Uterus (tissue), 4 donors: Measurements from ENCODE around the gene KMT2E. TPM values are rescaled to one million over a fixed set of nuclear protein-coding genes. Genes with fewer than 3 reads are reported as not detected.

Source experiments
- DNase-seq, 2 donors: peaks; one replicate each; pipeline ENCODE4 v3.0.0-alpha.2; 2019 to 2020
- H3K27ac ChIP-seq, 2 donors: fragments of 200-600 bp; sonication (generic); 1 replicate in 1 of 2; 2 replicates in 1 of 2; pipeline ENCODE4 v1.5.1; 2016 to 2018
- H3K27me3 ChIP-seq, 2 donors: fragments of 200-600 bp; sonication (generic); one replicate each; pipeline ENCODE4 v1.5.1; 2018 to 2019; ENCODE audit warnings: control low read depth in 1 of 2
- H3K36me3 ChIP-seq, 2 donors: fragments of 200-600 bp; sonication (generic); one replicate each; pipeline ENCODE4 v1.5.1; 2019; ENCODE audit warnings: control low read depth in 1 of 2
- H3K4me1 ChIP-seq, 2 donors: fragments of 200-600 bp; sonication (generic); one replicate each; pipeline ENCODE4 v1.5.1; 2018 to 2019; ENCODE audit warnings: control low read depth in 1 of 2
- H3K4me3 ChIP-seq, 2 donors: fragments of 200-600 bp; sonication (generic); 1 replicate in 1 of 2; 2 replicates in 1 of 2; pipeline ENCODE4 v1.5.1; 2018 to 2019; ENCODE audit warnings: mild to moderate bottlenecking in 1 of 2
- H3K9me3 ChIP-seq, 2 donors: fragments of 200-600 bp; sonication (generic); one replicate each; pipeline ENCODE4 v1.5.1; 2019; ENCODE audit warnings: control low read depth in 1 of 2
- CTCF ChIP-seq, 4 experiments: fragments of 200-600 bp in 2 of 4; fragments of 450-650 bp in 2 of 4; sonication (generic) in 2 of 4; IDR thresholded peaks; one replicate each; pipeline ENCODE4 v1.5.1; 2016 to 2019; ENCODE audit warnings: antibody characterized with exemption in 4 of 4, mild to moderate bottlenecking in 2 of 4, moderate library complexity in 1 of 4
- POLR2A ChIP-seq, 2 donors: fragments of 450-650 bp; IDR thresholded peaks; one replicate each; pipeline ENCODE4 v1.6.1; 2016; ENCODE audit warnings: antibody characterized with exemption in 2 of 2, mild to moderate bottlenecking in 1 of 2, moderate library complexity in 1 of 2
- intact Hi-C: fragments of 100-400 bp; cut with DNase I; formaldehyde crosslinking; loops from one replicate; pipeline ENCODE4 v1.15.1; 2023; ENCODE audit warnings: low total_unique reads
- total RNA-seq, 4 donors: library from RNA; depleted of rRNA in 3 of 4; stranded (reverse); fragments of >200 nt in 3 of 4; gene quantifications; one replicate each; pipeline versions ENCODE4 v1.1.0 to v1.2.4, GENCODE V29; 2014 to 2023
- donor health status: DM: yes; HTN: yes; CAD: no.

KMT2E gene
- total RNA-seq, 4 donors from 2014 or later = 61.5 to 208 (median 148) TPM

DNA sequence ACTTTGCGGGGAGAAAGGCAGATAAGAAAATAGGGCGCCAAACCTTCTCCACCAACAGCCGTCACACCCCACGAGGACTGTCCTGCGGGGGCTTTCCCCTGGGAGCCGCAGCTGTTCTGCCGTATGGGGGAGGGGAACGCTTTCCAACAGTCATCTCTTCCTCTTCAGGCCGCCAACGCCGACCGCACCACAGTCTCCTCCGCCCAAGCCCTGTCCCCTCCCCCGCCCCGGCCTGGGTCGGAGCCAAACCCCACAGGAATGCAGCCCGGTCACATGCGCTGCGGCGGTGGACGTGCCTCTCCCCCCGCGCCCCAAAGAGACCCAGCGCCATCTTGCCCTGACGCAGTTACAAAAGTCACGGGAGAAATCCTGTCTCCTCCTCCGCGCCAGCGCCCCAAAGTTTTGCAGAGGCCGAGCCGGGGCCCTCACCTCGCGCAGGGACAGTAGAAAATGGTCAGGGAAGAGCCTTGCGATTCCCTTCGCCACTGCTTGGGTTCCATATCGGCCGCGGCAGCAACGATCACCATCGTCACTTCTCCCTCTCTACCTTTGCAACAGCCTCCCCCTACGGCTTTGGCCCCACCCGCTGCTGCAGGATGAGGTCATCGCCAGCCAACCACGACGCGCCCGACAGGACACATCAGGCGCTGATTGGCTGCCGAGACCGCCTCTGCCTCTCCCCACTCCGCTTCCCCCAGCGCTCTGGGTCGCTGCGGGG is 1.3 kb upstream of the KMT2E start:
- Histone ChIP-seq H3K9me3 (no peaks in the 10 kb centered on the region), H3K36me3 (no peaks in the 10 kb centered on the region), H3K27me3 (no peaks in the 10 kb centered on the region), H3K4me1 (no peaks in the 10 kb centered on the region), H3K4me3 (peak overlapping the region; percentile 97 to 99), H3K27ac (peak overlapping the region; percentile 99 to 100)
- TF ChIP-seq POLR2A (IDR thresholded peaks at IDR 0.05) (peak; percentile 95), CTCF (IDR thresholded peaks at IDR 0.05) (peak in 2 of 4 experiments; percentile 13 to 19)
- DNase-seq = peak; percentile 99
- intact Hi-C loops = no loop called here

- Histone ChIP-seq H3K4me3 (peak overlapping the region; percentile 97 to 99), H3K27me3 (no peaks in the 10 kb centered on the region), H3K27ac (peak overlapping the region; percentile 99 to 100), H3K4me1 (no peaks in the 10 kb centered on the region), H3K9me3 (no peaks in the 10 kb centered on the region), H3K36me3 (no peaks in the 10 kb centered on the region)
- TF ChIP-seq CTCF (IDR thresholded peaks at IDR 0.05) = peak; percentile 12 to 74 (median 48)
- peak in 1 of 2 donors; percentile 26 for TF ChIP-seq POLR2A (IDR thresholded peaks at IDR 0.05)
- peak; percentile 94 for DNase-seq
- intact Hi-C loops = no loop called here
These were observed 687 bp upstream of the KMT2E start for GRCh38 chr7:105013221-105013815.

GRCh38 chr7:105014693-105015389 is 836 bp downstream of the KMT2E start:
- H3K27me3 ChIP-seq = no peaks in the 10 kb centered on the region
- H3K27ac ChIP-seq = peak overlapping the region; percentile 99 to 100
- peak; percentile 46 to 66 for DNase-seq
- TF ChIP-seq CTCF (IDR thresholded peaks at IDR 0.05) (no peak), POLR2A (IDR thresholded peaks at IDR 0.05) (peak; percentile 37 to 46)
- H3K4me3 ChIP-seq = peak overlapping the region; percentile 97 to 99
- intact Hi-C loops = no loop called here
- H3K36me3 ChIP-seq = no peaks in the 10 kb centered on the region
- H3K4me1 ChIP-seq = peaks cover 0 to 4% of the 10 kb centered on the region in 2 donors
- no peaks in the 10 kb centered on the region for H3K9me3 ChIP-seq

DNA sequence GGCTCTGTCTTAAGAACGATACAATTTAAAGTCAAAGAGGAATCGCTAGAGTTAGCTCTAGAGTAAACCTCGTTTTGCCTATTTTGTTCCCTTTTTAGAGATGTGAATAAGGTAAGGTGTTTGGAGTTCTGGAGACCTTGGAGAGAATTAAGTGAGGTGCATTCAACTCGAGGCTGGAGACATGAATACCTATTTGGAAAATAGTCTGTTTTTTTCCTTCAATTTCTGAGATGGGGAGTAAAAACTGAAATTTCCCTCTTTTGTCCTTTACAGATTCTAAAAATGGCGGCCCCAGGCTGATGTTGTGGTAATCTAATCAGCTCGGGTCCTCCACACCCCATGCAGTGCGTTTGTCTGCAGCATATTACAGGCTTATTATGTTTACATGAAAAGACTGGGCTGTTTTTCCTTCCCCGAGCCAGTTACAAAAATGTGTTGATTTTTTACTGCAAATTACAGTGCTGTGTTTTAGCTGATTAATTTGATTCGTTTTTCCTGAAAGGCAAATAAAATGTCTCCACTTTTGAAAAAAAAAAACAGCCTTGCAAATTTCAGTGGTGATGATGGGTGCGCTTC is 1.5 kb downstream of the KMT2E start:
- no peaks in the 10 kb centered on the region for H3K9me3 ChIP-seq
- peak overlapping the region; percentile 97 to 99 for H3K4me3 ChIP-seq
- no peak for DNase-seq
- no peaks in the 10 kb centered on the region for H3K36me3 ChIP-seq
- peak overlapping the region; percentile 99 to 100 for H3K27ac ChIP-seq
- no peak for TF ChIP-seq POLR2A (IDR thresholded peaks at IDR 0.05)
- no peak for TF ChIP-seq CTCF (IDR thresholded peaks at IDR 0.05)
- intact Hi-C loops = no loop called here
- H3K4me1 ChIP-seq = peaks cover 0 to 4% of the 10 kb centered on the region in 2 donors
- H3K27me3 ChIP-seq = no peaks in the 10 kb centered on the region
